Measurements from ENCODE around the gene DYNC2H1.

GRCh38 chr11:103281301-103281700 lies 172.1 kb downstream of the DYNC2H1 start:
- no peak for TF ChIP-seq CTCF (IDR thresholded peaks at IDR 0.05)
- TF ChIP-seq POLR2A (IDR thresholded peaks at IDR 0.05), result no peak
